Mucosa of descending colon (tissue), 3 donors: Measurements from ENCODE around the gene CTPS2. TPM values are rescaled to one million over a fixed set of nuclear protein-coding genes. Genes with fewer than 3 reads are reported as not detected.

Experiments
- ATAC-seq: fragments of 200-7000 bp; cut with Tn5 transposase; one replicate; pipeline ENCODE4 v1.9.1; 2020; ENCODE audit warnings: mild to moderate bottlenecking, moderate library complexity
- DNase-seq, 3 donors: peaks; one replicate each; pipeline ENCODE4 v3.0.0-alpha.2; 2020
- H3K36me3 ChIP-seq: fragments of 200-600 bp; one replicate; pipeline ENCODE4 v1.8.0; 2021; ENCODE audit warnings: low read depth, mild to moderate bottlenecking
- H3K4me1 ChIP-seq: fragments of 200-600 bp; one replicate; pipeline ENCODE4 v1.8.0; 2021; ENCODE audit warnings: low read depth, mild to moderate bottlenecking
- H3K4me3 ChIP-seq: fragments of 200-600 bp; one replicate; pipeline ENCODE4 v1.8.0; 2021; ENCODE audit warnings: mild to moderate bottlenecking
- H3K9me3 ChIP-seq: fragments of 200-600 bp; one replicate; pipeline ENCODE4 v1.8.0; 2021; ENCODE audit warnings: mild to moderate bottlenecking
- CTCF ChIP-seq: fragments of 200-600 bp; IDR thresholded peaks from one replicate; pipeline ENCODE4 v1.8.0; 2022; ENCODE audit warnings: antibody characterized with exemption, mild to moderate bottlenecking
- intact Hi-C, 2 donors: fragments of 100-400 bp; cut with DNase I in 1 of 2; cut with micrococcal nuclease in 1 of 2; formaldehyde crosslinking; loops; one replicate each; pipeline versions ENCODE4 v1.11.0 to v1.11.1; 2022; cut with DNase I, micrococcal nuclease
- total RNA-seq, 3 donors: library from RNA; stranded (reverse); fragmentation: NEBNext Ultra II Directional in 2 of 3; extraction: Animal tissue kit (Norgen Biotek cat#: 25700) in 2 of 3; gene quantifications; one replicate each; pipeline versions ENCODE4 v1.2.1 to v1.2.4, GENCODE V29; 2021 to 2023
- donor health status: DM: no; HTN: no; CAD: no; lungs with moderate emphysema.
- donor health status: DM: no; HTN: no; CAD: no.
- donor health status: DM: no; HTN: yes; CAD: no.

CTPS2 gene
- total RNA-seq, 3 donors from 2014 or later, result 15.0 to 19.0 (median 16.0) TPM

GRCh38 chrX:16651391-16652024, 61.0 kb downstream of the CTPS2 start:
- H3K4me3 ChIP-seq, result no peak overlapping the region
- no peaks in the 10 kb centered on the region for H3K9me3 ChIP-seq
- no peaks in the 10 kb centered on the region for H3K36me3 ChIP-seq
- intact Hi-C loops, result no loop called here
- DNase-seq (no peak), ATAC-seq (no peak)
- TF ChIP-seq CTCF, result no peak
- no peaks in the 10 kb centered on the region for H3K4me1 ChIP-seq

GRCh38 chrX:16649858-16650257, 62.6 kb downstream of the CTPS2 start, which contains the start of gene S100G:
Gene S100G, plus strand, starts transcription at chrX:16650158. Its CDS starts 849 bp downstream, at chrX:16651007.
- TF ChIP-seq CTCF, result no peak
- no peaks in the 10 kb centered on the region for H3K36me3 ChIP-seq
- ATAC-seq, result no peak
- H3K4me3 ChIP-seq, result no peak within 1 kb of the TSS
- no peak for DNase-seq
- H3K4me1 ChIP-seq, result no peaks in the 10 kb centered on the region
- H3K9me3 ChIP-seq, result no peaks in the 10 kb centered on the region
- intact Hi-C loops, result no loop called here

- H3K4me3 ChIP-seq, result no peak overlapping the region
- no peaks in the 10 kb centered on the region for H3K9me3 ChIP-seq
- ATAC-seq (peak; percentile 73), DNase-seq (no peak)
- no peak for TF ChIP-seq CTCF
- intact Hi-C loops, result no loop called here
- H3K4me1 ChIP-seq, result no peaks in the 10 kb centered on the region
- no peaks in the 10 kb centered on the region for H3K36me3 ChIP-seq
These were observed 65.9 kb downstream of the CTPS2 start for GRCh38 chrX:16646366-16647138.

- Histone ChIP-seq H3K4me3 (no peak overlapping the region), H3K36me3 (no peaks in the 10 kb centered on the region), H3K9me3 (no peaks in the 10 kb centered on the region), H3K4me1 (no peaks in the 10 kb centered on the region)
- intact Hi-C loops, result no loop called here
- no peak for DNase-seq
- no peak for ATAC-seq
- no peak for TF ChIP-seq CTCF
These were observed 69.3 kb downstream of the CTPS2 start for GRCh38 chrX:16643176-16643575.

- TF ChIP-seq CTCF, result no peak
- no peak overlapping the region for H3K4me3 ChIP-seq
- H3K9me3 ChIP-seq, result no peaks in the 10 kb centered on the region
- ATAC-seq (no peak), DNase-seq (no peak)
- H3K36me3 ChIP-seq, result no peaks in the 10 kb centered on the region
- no peaks in the 10 kb centered on the region for H3K4me1 ChIP-seq
- intact Hi-C loops, result no loop called here
These were observed 71.6 kb downstream of the CTPS2 start for GRCh38 chrX:16640823-16641222.
